HUES6 (cell line): ENCODE results near the gene HDAC4.

ENCODE experiments used
- H3K27ac ChIP-seq: 2 replicates; pipeline ENCODE4 v1.7.0; 2013; ENCODE audit warnings: low read depth, mild to moderate bottlenecking, low read length, inconsistent platforms
- H3K27me3 ChIP-seq: 2 replicates; pipeline ENCODE4 v1.6.1; 2013; ENCODE audit warnings: low read length; ENCODE audit not compliant: control insufficient read depth, insufficient read depth
- H3K36me3 ChIP-seq: 2 replicates; pipeline ENCODE4 v1.6.1; 2013; ENCODE audit warnings: low read length; ENCODE audit not compliant: control insufficient read depth, insufficient read depth
- H3K4me1 ChIP-seq: 2 replicates; pipeline ENCODE4 v1.6.1; 2013; ENCODE audit warnings: low read length; ENCODE audit not compliant: control insufficient read depth, insufficient read depth
- H3K4me3 ChIP-seq: 2 replicates; pipeline ENCODE4 v1.5.1; 2013; ENCODE audit warnings: low read depth, low read length
- H3K9ac ChIP-seq: one replicate; pipeline ENCODE4 v1.6.1; 2013; ENCODE audit warnings: mild to moderate bottlenecking, low read length
- H3K9me3 ChIP-seq: 2 replicates; pipeline ENCODE4 v1.6.1; 2013; ENCODE audit warnings: low read depth, low read length; ENCODE audit not compliant: control insufficient read depth, insufficient read depth

The HDAC4 gene

GRCh38 chr2:239262484-239263230 is 138.2 kb downstream of the HDAC4 start:
- no peaks in the 10 kb centered on the region for H3K36me3 ChIP-seq
- peaks cover 27% of the 10 kb centered on the region for H3K4me1 ChIP-seq
- H3K9ac ChIP-seq, result no peak overlapping the region
- no peaks in the 10 kb centered on the region for H3K27me3 ChIP-seq
- H3K4me3 ChIP-seq, result no peak overlapping the region
- H3K27ac ChIP-seq, result no peak overlapping the region
- peaks cover 11% of the 10 kb centered on the region; the same call in 1 of the 2 replicates for H3K9me3 ChIP-seq

GRCh38 chr2:239261796-239262483 is 138.9 kb downstream of the HDAC4 start:
- Histone ChIP-seq H3K4me1 (peaks cover 25% of the 10 kb centered on the region), H3K36me3 (no peaks in the 10 kb centered on the region), H3K4me3 (no peak overlapping the region), H3K9ac (no peak overlapping the region), H3K27ac (no peak overlapping the region), H3K9me3 (peaks cover 13% of the 10 kb centered on the region; the same call in 1 of the 2 replicates), H3K27me3 (no peaks in the 10 kb centered on the region)

- H3K27me3 ChIP-seq, result no peaks in the 10 kb centered on the region
- H3K36me3 ChIP-seq, result no peaks in the 10 kb centered on the region
- H3K4me3 ChIP-seq, result no peak overlapping the region
- H3K9ac ChIP-seq, result no peak overlapping the region
- H3K4me1 ChIP-seq, result peaks cover 25% of the 10 kb centered on the region
- H3K27ac ChIP-seq, result no peak overlapping the region
- peaks cover 13% of the 10 kb centered on the region; the same call in 1 of the 2 replicates for H3K9me3 ChIP-seq
Measured at GRCh38 chr2:239261356-239261755, 139.5 kb downstream of the HDAC4 start.

GRCh38 chr2:239260546-239261327 is 140.1 kb downstream of the HDAC4 start:
- peaks cover 26% of the 10 kb centered on the region for H3K4me1 ChIP-seq
- H3K4me3 ChIP-seq, result no peak overlapping the region
- H3K27ac ChIP-seq, result no peak overlapping the region
- no peak overlapping the region for H3K9ac ChIP-seq
- peaks cover 13% of the 10 kb centered on the region; the same call in 1 of the 2 replicates for H3K9me3 ChIP-seq
- H3K27me3 ChIP-seq, result no peaks in the 10 kb centered on the region
- H3K36me3 ChIP-seq, result no peaks in the 10 kb centered on the region

- H3K4me3 ChIP-seq, result no peak overlapping the region
- H3K36me3 ChIP-seq, result no peaks in the 10 kb centered on the region
- peaks cover 18% of the 10 kb centered on the region for H3K4me1 ChIP-seq
- peaks cover 13% of the 10 kb centered on the region; the same call in 1 of the 2 replicates for H3K9me3 ChIP-seq
- H3K9ac ChIP-seq, result no peak overlapping the region
- no peak overlapping the region for H3K27ac ChIP-seq
- H3K27me3 ChIP-seq, result no peaks in the 10 kb centered on the region
Measured at GRCh38 chr2:239259603-239260298, 141.1 kb downstream of the HDAC4 start.

GRCh38 chr2:239259173-239259572 is 141.6 kb downstream of the HDAC4 start:
- Histone ChIP-seq H3K4me1 (peaks cover 17% of the 10 kb centered on the region), H3K27ac (no peak overlapping the region), H3K9me3 (peaks cover 13% of the 10 kb centered on the region; the same call in 1 of the 2 replicates), H3K36me3 (no peaks in the 10 kb centered on the region), H3K4me3 (no peak overlapping the region), H3K27me3 (no peaks in the 10 kb centered on the region), H3K9ac (no peak overlapping the region)

- peaks cover 13% of the 10 kb centered on the region; the same call in 1 of the 2 replicates for H3K9me3 ChIP-seq
- no peaks in the 10 kb centered on the region for H3K36me3 ChIP-seq
- no peak overlapping the region for H3K27ac ChIP-seq
- H3K4me3 ChIP-seq, result no peak overlapping the region
- no peaks in the 10 kb centered on the region for H3K27me3 ChIP-seq
- no peak overlapping the region for H3K9ac ChIP-seq
- H3K4me1 ChIP-seq, result peaks cover 13% of the 10 kb centered on the region
Measured at GRCh38 chr2:239258248-239258647, 142.6 kb downstream of the HDAC4 start.

GRCh38 chr2:239257511-239257937 is 143.3 kb downstream of the HDAC4 start:
- peaks cover 13% of the 10 kb centered on the region; the same call in 1 of the 2 replicates for H3K9me3 ChIP-seq
- H3K27me3 ChIP-seq, result no peaks in the 10 kb centered on the region
- H3K4me1 ChIP-seq, result peaks cover 13% of the 10 kb centered on the region
- no peak overlapping the region for H3K4me3 ChIP-seq
- no peak overlapping the region for H3K27ac ChIP-seq
- no peak overlapping the region for H3K9ac ChIP-seq
- no peaks in the 10 kb centered on the region for H3K36me3 ChIP-seq

- Histone ChIP-seq H3K36me3 (no peaks in the 10 kb centered on the region), H3K4me3 (no peak overlapping the region), H3K27me3 (no peaks in the 10 kb centered on the region), H3K9ac (no peak overlapping the region), H3K27ac (no peak overlapping the region), H3K4me1 (peaks cover 13% of the 10 kb centered on the region), H3K9me3 (peaks cover 13% of the 10 kb centered on the region; the same call in 1 of the 2 replicates)
Measured at GRCh38 chr2:239256350-239256743, 144.5 kb downstream of the HDAC4 start.

GRCh38 chr2:239255628-239256349 is 145.0 kb downstream of the HDAC4 start:
- H3K9me3 ChIP-seq, result peaks cover 13% of the 10 kb centered on the region; the same call in 1 of the 2 replicates
- H3K9ac ChIP-seq, result no peak overlapping the region
- peaks cover 13% of the 10 kb centered on the region for H3K4me1 ChIP-seq
- H3K27me3 ChIP-seq, result no peaks in the 10 kb centered on the region
- no peak overlapping the region for H3K27ac ChIP-seq
- no peaks in the 10 kb centered on the region for H3K36me3 ChIP-seq
- no peak overlapping the region for H3K4me3 ChIP-seq
